HCT116 (cell line): Measurements from ENCODE around the gene TMEM235. TPM values are rescaled to one million over a fixed set of nuclear protein-coding genes. Genes with fewer than 3 reads are reported as not detected.

Experiments used
- ATAC-seq: fragments of 200-7000 bp; cut with Tn5 transposase; 2 replicates; pipeline ENCODE4 v1.9.1; 2020; ENCODE audit warnings: mild to moderate bottlenecking, moderate library complexity
- BruUV-seq: library from RNA; stranded (reverse); fragments of 400-500 nt; replicated peaks from 2 replicates; lab custom pipeline; 2021; lab: Mats Ljungman, UMichigan
- CTCF ChIA-PET: fragments of 300-600 bp; sonication (Branson Sonifier 250); formaldehyde crosslinking; loops from one replicate; lab custom pipeline; 2021; ENCODE audit warnings: antibody characterized with exemption; lab: Charles Lee
- POLR2A ChIA-PET: fragments of 300-600, 350-600 bp; sonication (Branson Sonifier 250); formaldehyde crosslinking; loops from one replicate; lab custom pipeline; 2021; ENCODE audit warnings: antibody characterized with exemption; lab: Charles Lee
- RAD21 ChIA-PET, 2 experiments: fragments of 300-600 bp; sonication (Branson Sonifier 250); formaldehyde crosslinking; loops; one replicate each; lab custom pipeline; 2023; ENCODE audit warnings: low total read pairs in 2 of 2; ENCODE audit not compliant: uncharacterized antibody in 2 of 2, unreplicated experiment in 2 of 2, low non-redundant PET in 1 of 2; lab: Charles Lee
- DNase-seq: peaks from one replicate; pipeline ENCODE4 v3.0.0-alpha.2; 2010; ENCODE audit warnings: low read depth, low spot score
- H2AFZ ChIP-seq: fragments of 200-600 bp; shearing (Covaris generic), sonication (generic); 2 replicates; pipeline ENCODE4 v1.6.1; 2017; ENCODE audit warnings: low read depth, mixed run types, mixed read lengths, antibody characterized with exemption, low read length; ENCODE audit not compliant: poor library complexity, severe bottlenecking
- H3K27ac ChIP-seq: 2 replicates; pipeline ENCODE4 v1.5.1; 2012; ENCODE audit warnings: low read depth, low read length
- H3K27me3 ChIP-seq: fragments of 200-600 bp; sonication (generic); 2 replicates; pipeline ENCODE4 v1.6.1; 2016; ENCODE audit warnings: mixed run types, low read length, mixed read lengths; ENCODE audit not compliant: insufficient read depth
- H3K36me3 ChIP-seq, 2 experiments: fragments of 200-500 bp in 1 of 2; fragments of 200-600 bp in 1 of 2; sonication (Bioruptor generic) in 1 of 2; sonication (generic) in 1 of 2; 2 replicates each; pipeline versions ENCODE4 v1.5.1 to v1.6.1; 2014 to 2016; ENCODE audit warnings: low read length in 2 of 2, inconsistent platforms in 1 of 2, mixed read lengths in 1 of 2, mixed run types in 1 of 2; ENCODE audit not compliant: insufficient read depth in 2 of 2, control insufficient read depth in 1 of 2
- H3K4me1 ChIP-seq, 2 experiments: fragments of 200-600 bp in 1 of 2; sonication (generic) in 1 of 2; 2 replicates each; pipeline versions ENCODE4 v1.5.1 to v1.6.1; 2012 to 2017; ENCODE audit warnings: low read length in 2 of 2, inconsistent platforms in 1 of 2, mild to moderate bottlenecking in 1 of 2, mixed read lengths in 1 of 2, mixed run types in 1 of 2, moderate library complexity in 1 of 2; ENCODE audit not compliant: insufficient read depth in 2 of 2, control insufficient read depth in 1 of 2
- H3K4me2 ChIP-seq: fragments of 200-600 bp; sonication (generic); 2 replicates; pipeline ENCODE4 v1.6.1; 2017; ENCODE audit warnings: mixed run types, low read length, mixed read lengths
- H3K4me3 ChIP-seq, 2 experiments: fragments of 200-600 bp in 1 of 2; sonication (generic) in 1 of 2; replicated peaks in 1 of 2; 2 replicates each; pipeline ENCODE4 v1.5.1; 2011 to 2016; ENCODE audit warnings: low read length in 2 of 2, control low read depth in 1 of 2, low read depth in 1 of 2, mild to moderate bottlenecking in 1 of 2, mixed read lengths in 1 of 2, mixed run types in 1 of 2
- H3K79me2 ChIP-seq: fragments of 200-600 bp; sonication (generic); 2 replicates; pipeline ENCODE4 v1.6.1; 2017; ENCODE audit warnings: mild to moderate bottlenecking, mixed run types, low read length, moderate library complexity, mixed read lengths; ENCODE audit not compliant: insufficient read depth
- H3K9ac ChIP-seq: fragments of 200-600 bp; sonication (generic); 2 replicates; pipeline ENCODE4 v1.6.1; 2016; ENCODE audit warnings: low read length, mixed read lengths
- H3K9me2 ChIP-seq: fragments of 200-600 bp; sonication (generic), shearing (Covaris generic); 2 replicates; pipeline ENCODE4 v1.6.1; 2017; ENCODE audit warnings: mixed run types, mild to moderate bottlenecking, moderate library complexity; ENCODE audit not compliant: insufficient read depth
- H3K9me3 ChIP-seq, 2 experiments: fragments of 200-500 bp in 1 of 2; fragments of 200-600 bp in 1 of 2; sonication (Bioruptor generic) in 1 of 2; sonication (generic) in 1 of 2; 2 replicates each; pipeline ENCODE4 v1.6.1; 2014 to 2017; ENCODE audit warnings: low read length in 2 of 2, mixed read lengths in 2 of 2, inconsistent platforms in 1 of 2, low read depth in 1 of 2, mild to moderate bottlenecking in 1 of 2, mixed run types in 1 of 2, moderate library complexity in 1 of 2; ENCODE audit not compliant: control insufficient read depth in 1 of 2, insufficient read depth in 1 of 2
- H4K20me1 ChIP-seq: fragments of 200-600 bp; sonication (generic), shearing (Covaris generic); 2 replicates; pipeline ENCODE4 v1.6.1; 2017; ENCODE audit warnings: mixed run types, mild to moderate bottlenecking, moderate library complexity; ENCODE audit not compliant: insufficient read depth
- CEBPB ChIP-seq: IDR thresholded peaks from 2 replicates; pipeline ENCODE4 v1.6.1; 2012; ENCODE audit warnings: low read depth
- CTCF ChIP-seq, 3 experiments: fragments of 200-600 bp in 1 of 3; sonication (generic) in 1 of 3; IDR thresholded peaks in 2 of 3; conservative IDR thresholded peaks in 1 of 3; 2 replicates each; pipeline ENCODE4 v1.5.1; 2012 to 2017; ENCODE audit warnings: low read depth in 2 of 3, low read length in 2 of 3, antibody characterized with exemption in 1 of 3, borderline replicate concordance in 1 of 3, control low read depth in 1 of 3, mild to moderate bottlenecking in 1 of 3, mixed read lengths in 1 of 3, mixed run types in 1 of 3, moderate library complexity in 1 of 3; ENCODE audit not compliant: insufficient read depth in 1 of 3
- ELF1 ChIP-seq: IDR thresholded peaks from 2 replicates; pipeline ENCODE4 v1.6.1; 2012; ENCODE audit warnings: low read depth, borderline replicate concordance
- EZH2 ChIP-seq: fragments of 200-600 bp; sonication (generic); IDR thresholded peaks from 2 replicates; pipeline ENCODE4 v1.6.1; 2017; ENCODE audit warnings: antibody characterized with exemption, mixed run types
- EZH2phosphoT487 ChIP-seq: fragments of 200-600 bp; IDR thresholded peaks from 2 replicates; pipeline ENCODE4 v1.6.1; 2018; ENCODE audit warnings: antibody characterized with exemption, borderline replicate concordance
- FOSL1 ChIP-seq: IDR thresholded peaks from 2 replicates; pipeline ENCODE4 v1.6.1; 2012; ENCODE audit warnings: low read depth
- JUND ChIP-seq: IDR thresholded peaks from 2 replicates; pipeline ENCODE4 v1.6.1; 2012
- MAX ChIP-seq: IDR thresholded peaks from 2 replicates; pipeline ENCODE4 v1.6.1; 2012
- POLR2AphosphoS5 ChIP-seq: IDR thresholded peaks from 2 replicates; pipeline ENCODE4 v1.6.1; 2011; ENCODE audit warnings: mild to moderate bottlenecking, low read depth, low read length, moderate library complexity
- RAD21 ChIP-seq: IDR thresholded peaks from 2 replicates; pipeline ENCODE4 v1.6.1; 2012; ENCODE audit warnings: low read depth, mild to moderate bottlenecking
- REST ChIP-seq: IDR thresholded peaks from 2 replicates; pipeline ENCODE4 v1.6.1; 2012; ENCODE audit warnings: low read depth
- SIN3A ChIP-seq: IDR thresholded peaks from 2 replicates; pipeline ENCODE4 v1.6.1; 2012; ENCODE audit warnings: low read depth
- TCF7L2 ChIP-seq: IDR thresholded peaks from 2 replicates; pipeline ENCODE4 v1.7.0; 2011; ENCODE audit warnings: borderline replicate concordance, inconsistent platforms; ENCODE audit not compliant: insufficient read depth, insufficient read length; ENCODE audit errors: extremely low read depth
- ZFX ChIP-seq: fragments of 450-650 bp; IDR thresholded peaks from 2 replicates; pipeline ENCODE4 v1.6.1; 2017
- ZNF274 ChIP-seq: fragments of 200-500 bp; sonication (Bioruptor generic); IDR thresholded peaks from 2 replicates; pipeline ENCODE4 v1.6.1; 2014; ENCODE audit warnings: mild to moderate bottlenecking, low read depth, low read length, inconsistent platforms
- intact Hi-C: fragments of 100-400 bp; cut with micrococcal nuclease; formaldehyde crosslinking; loops from 2 replicates; pipeline ENCODE4 v1.10.0; 2022
- total RNA-seq: library from RNA; stranded (reverse); gene quantifications from one replicate; pipeline ENCODE4 v1.2.1, GENCODE V29; 2021; ENCODE audit not compliant: unreplicated experiment

The TMEM235 gene
- total RNA-seq, 1 experiment from 2014 or later, result not detected

- H2AFZ ChIP-seq, result no peak overlapping the region
- H3K36me3 ChIP-seq, result peaks cover 42 to 50% of the 10 kb centered on the region in 2 experiments
- H3K4me3 ChIP-seq, result no peak overlapping the region
- H3K9me3 ChIP-seq, result no peaks in the 10 kb centered on the region
- DNase-seq (no peak), ATAC-seq (no peak)
- no peak overlapping the region; the same call in 1 of the 2 replicates for H3K27ac ChIP-seq
- H3K9ac ChIP-seq, result no peak overlapping the region
- RAD21 ChIA-PET, result no interaction called here
- POLR2A ChIA-PET, result no interaction called here
- no peak for TF ChIP-seq ELF1
- TF ChIP-seq ZNF274, result no peak
- no peak for TF ChIP-seq CEBPB
- no peak for TF ChIP-seq POLR2AphosphoS5
- no peak for TF ChIP-seq EZH2phosphoT487
- TF ChIP-seq MAX, result no peak
- no peak for TF ChIP-seq JUND
- no peak for TF ChIP-seq FOSL1
- TF ChIP-seq RAD21, result no peak
- peaks cover 31% of the 10 kb centered on the region for H3K79me2 ChIP-seq
- no peaks in the 10 kb centered on the region for H3K9me2 ChIP-seq
- BruUV-seq, result no TSS peak
- H4K20me1 ChIP-seq, result no peaks in the 10 kb centered on the region
- no peak overlapping the region for H3K4me2 ChIP-seq
- intact Hi-C loops, result no loop called here
- H3K4me1 ChIP-seq, result no peaks in the 10 kb centered on the region
- CTCF ChIA-PET, result no interaction called here
- H3K27me3 ChIP-seq, result no peaks in the 10 kb centered on the region
Observed at GRCh38 chr17:78223765-78224164, 7.7 kb upstream of the TMEM235 start.

- ATAC-seq, result no peak
- H3K4me1 ChIP-seq, result no peaks in the 10 kb centered on the region
Observed at GRCh38 chr17:78224231-78225087, 7.0 kb upstream of the TMEM235 start.

More at GRCh38 chr17:78224231-78225087, 7.0 kb upstream of the TMEM235 start:
- BruUV-seq, result no TSS peak
- RAD21 ChIA-PET, result no interaction called here
- H3K4me3 ChIP-seq, result no peak overlapping the region
- intact Hi-C loops, result no loop called here
- CTCF ChIA-PET, result no interaction called here
- H3K9me2 ChIP-seq, result no peaks in the 10 kb centered on the region
- DNase-seq, result no peak
- no peaks in the 10 kb centered on the region for H3K27me3 ChIP-seq
- no peaks in the 10 kb centered on the region for H3K9me3 ChIP-seq
- no peak overlapping the region for H3K9ac ChIP-seq
- TF ChIP-seq REST, result no peak
- TF ChIP-seq EZH2phosphoT487, result no peak
- TF ChIP-seq TCF7L2, result no peak
- TF ChIP-seq CTCF (IDR thresholded peaks at IDR 0.05 in 2 of 3, conservative IDR thresholded peaks at IDR 0.05 in 1 of 3; ENCODE audit: borderline replicate concordance in 1 of 3, insufficient read depth in 1 of 3, low read depth in 2 of 3, low read length in 2 of 3), result no peak
- no peak for TF ChIP-seq ZFX
- TF ChIP-seq SIN3A, result no peak
- TF ChIP-seq RAD21, result no peak
- TF ChIP-seq EZH2, result no peak
- peaks cover 40 to 43% of the 10 kb centered on the region in 2 experiments for H3K36me3 ChIP-seq
- no peak overlapping the region for H3K27ac ChIP-seq
- POLR2A ChIA-PET, result interaction anchor here (1.4 kb wide), 1 partner anchor 37 kb away, joined by 4 read pairs; the partner anchor contains the start of genes AFMID and TK1
- no peaks in the 10 kb centered on the region for H4K20me1 ChIP-seq
- H3K79me2 ChIP-seq, result peaks cover 24% of the 10 kb centered on the region
- no peak overlapping the region for H3K4me2 ChIP-seq
- no peak overlapping the region for H2AFZ ChIP-seq
